Epithelial cell of proximal tubule (primary cell): ENCODE results near the gene TSN. TPM values are rescaled to one million over a fixed set of nuclear protein-coding genes. Genes with fewer than 3 reads are reported as not detected.
"Not testable (repeated sequence)": the region's sequence is repeated elsewhere in the genome, so short reads cannot be mapped to it uniquely, and the experiment has no call there.

Experiments
- DNase-seq: peaks from one replicate; pipeline ENCODE4 v3.0.0-alpha.2; 2011; ENCODE audit warnings: low read depth
- H3K4me3 ChIP-seq: 2 replicates; pipeline ENCODE4 v1.5.1; 2011; ENCODE audit warnings: low read depth, mild to moderate bottlenecking, low read length
- CTCF ChIP-seq: conservative IDR thresholded peaks from 2 replicates; pipeline ENCODE4 v1.5.1; 2012; ENCODE audit warnings: low read depth, mild to moderate bottlenecking, low read length
- total RNA-seq: library from RNA; depleted of rRNA; stranded (reverse); fragments of >200 nt; gene quantifications from 2 replicates; pipeline ENCODE4 v1.2.3, GENCODE V29; 2015

The TSN gene
- 60.1 and 66.5 TPM in 2 replicates for total RNA-seq

- no peak for TF ChIP-seq CTCF
- no peak for DNase-seq
- H3K4me3 ChIP-seq, result peak within 1 kb of the TSS; percentile 95
These were observed at the start of gene TSN for GRCh38 chr2:121755237-121756111. Gene TSN (plus strand): TSS chr2:121755651. CDS start chr2:121755780, 129 bp downstream.

- TF ChIP-seq CTCF, result no peak
- no peak overlapping the region for H3K4me3 ChIP-seq
- no peak for DNase-seq
These were observed 49.5 kb upstream of the TSN start for GRCh38 chr2:121705958-121706357.

GRCh38 chr2:121707344-121707919 lies 48.0 kb upstream of the TSN start:
- TF ChIP-seq CTCF, result no peak
- DNase-seq, result peak; percentile 98
- H3K4me3 ChIP-seq, result peak overlapping the region; percentile 11

- TF ChIP-seq CTCF, result peak; percentile 22
- peak overlapping the region; percentile 11 for H3K4me3 ChIP-seq
- peak; percentile 91 for DNase-seq
These were observed 47.5 kb upstream of the TSN start for GRCh38 chr2:121707920-121708361.

GRCh38 chr2:121709776-121710469 lies 45.5 kb upstream of the TSN start:
- no peak for TF ChIP-seq CTCF
- H3K4me3 ChIP-seq, result no peak overlapping the region
- no peak for DNase-seq

GRCh38 chr2:121710470-121711170 lies 44.8 kb upstream of the TSN start:
- TF ChIP-seq CTCF, result no peak
- H3K4me3 ChIP-seq, result no peak overlapping the region
- no peak for DNase-seq

- DNase-seq, H3K4me3 ChIP-seq: not testable (repeated sequence)
These were observed 44.0 kb upstream of the TSN start for GRCh38 chr2:121711481-121711880.
